Endothelial cell of umbilical vein (primary cell): ENCODE results near the gene CLASRP. TPM values are rescaled to one million over a fixed set of nuclear protein-coding genes. Genes with fewer than 3 reads are reported as not detected.

Source experiments
- BruUV-seq: library from RNA; stranded (reverse); fragments of 400-500 nt; replicated peaks from 2 replicates; lab custom pipeline; 2021; lab: Mats Ljungman, UMichigan
- CTCF ChIA-PET: fragments of 300-600, 350-600 bp; sonication (Branson Sonifier 250); formaldehyde crosslinking; loops from one replicate; lab custom pipeline; 2021; ENCODE audit warnings: antibody characterized with exemption, inconsistent platforms; lab: Charles Lee
- POLR2A ChIA-PET: fragments of 300-600, 350-600 bp; sonication (Branson Sonifier 250); formaldehyde crosslinking; loops from one replicate; lab custom pipeline; 2021; ENCODE audit warnings: antibody characterized with exemption, inconsistent platforms; lab: Charles Lee
- DNase-seq: peaks from one replicate; pipeline ENCODE4 v3.0.0-alpha.2; 2011; ENCODE audit warnings: low read depth, low spot score
- FAIRE-seq: peaks from 2 replicates; lab custom pipeline; 2011; peaks lifted over from hg19 to GRCh38; lab: Jason Lieb, UNC
- H2AFZ ChIP-seq: 2 replicates; pipeline ENCODE4 v1.6.0; 2012; ENCODE audit warnings: low read depth, low read length, control low read depth, inconsistent platforms
- H3K27ac ChIP-seq: 2 replicates; pipeline ENCODE4 v1.5.1; 2011; ENCODE audit warnings: low read depth, mild to moderate bottlenecking, control low read depth, low read length, moderate library complexity; ENCODE audit not compliant: insufficient read depth
- H3K27me3 ChIP-seq, 2 experiments: 2 replicates each; pipeline versions ENCODE4 v1.6.0 to v1.6.1; 2011; ENCODE audit warnings: low read length in 2 of 2, mixed read lengths in 1 of 2; ENCODE audit not compliant: control insufficient read depth in 2 of 2, insufficient read depth in 2 of 2
- H3K36me3 ChIP-seq, 2 experiments: 2 replicates in 1 of 2; 3 replicates in 1 of 2; pipeline ENCODE4 v1.5.1; 2011; ENCODE audit warnings: low read length in 2 of 2, mild to moderate bottlenecking in 1 of 2, moderate library complexity in 1 of 2; ENCODE audit not compliant: control insufficient read depth in 2 of 2, insufficient read depth in 2 of 2; ENCODE audit errors: extremely low read depth in 1 of 2
- H3K4me1 ChIP-seq: 3 replicates; pipeline ENCODE4 v1.5.1; 2011; ENCODE audit warnings: mild to moderate bottlenecking, low read length; ENCODE audit not compliant: control insufficient read depth, insufficient read depth; ENCODE audit errors: extremely low read depth
- H3K4me2 ChIP-seq: 2 replicates; pipeline ENCODE4 v1.6.1; 2011; ENCODE audit warnings: low read length, control low read depth, mixed read lengths; ENCODE audit not compliant: insufficient read depth
- H3K4me3 ChIP-seq, 3 experiments: fragments of 200-600 bp in 1 of 3; sonication (generic), shearing (Covaris generic) in 1 of 3; replicated peaks in 1 of 3; 2 replicates each; pipeline ENCODE4 v1.5.1; 2011 to 2016; ENCODE audit warnings: control low read depth in 3 of 3, low read length in 3 of 3, mild to moderate bottlenecking in 2 of 3, inconsistent platforms in 1 of 3, low read depth in 1 of 3, moderate library complexity in 1 of 3; ENCODE audit not compliant: insufficient read depth in 1 of 3
- H3K79me2 ChIP-seq: 2 replicates; pipeline ENCODE4 v1.6.0; 2012; ENCODE audit warnings: low read length, inconsistent platforms; ENCODE audit not compliant: control insufficient read depth, insufficient read depth
- H3K9ac ChIP-seq: replicated peaks from 2 replicates; pipeline ENCODE3; 2011; ENCODE audit warnings: low read length, control low read depth; ENCODE audit not compliant: insufficient read depth; ENCODE audit errors: extremely low read depth
- H3K9me1 ChIP-seq: replicated peaks from 3 replicates; pipeline ENCODE4 v1.6.0; 2011; ENCODE audit warnings: mild to moderate bottlenecking, low read length; ENCODE audit not compliant: control insufficient read depth, insufficient read depth; ENCODE audit errors: extremely low read depth
- H3K9me3 ChIP-seq: replicated peaks from 2 replicates; pipeline ENCODE4 v1.5.1; 2012; ENCODE audit warnings: low read length, inconsistent platforms; ENCODE audit not compliant: control insufficient read depth, insufficient read depth
- H4K20me1 ChIP-seq: replicated peaks from 2 replicates; pipeline ENCODE3; 2011; ENCODE audit warnings: mild to moderate bottlenecking, low read length; ENCODE audit not compliant: control insufficient read depth, insufficient read depth; ENCODE audit errors: extremely low read depth
- EZH2 ChIP-seq: IDR thresholded peaks from 2 replicates; pipeline ENCODE4 v1.6.1; 2012; ENCODE audit warnings: borderline replicate concordance, low read depth, mild to moderate bottlenecking, moderate library complexity, low read length, inconsistent platforms; ENCODE audit not compliant: severe bottlenecking
- FOS ChIP-seq: IDR thresholded peaks from 2 replicates; pipeline ENCODE4 v1.6.1; 2011; ENCODE audit warnings: mild to moderate bottlenecking, low read length, moderate library complexity, borderline replicate concordance; ENCODE audit not compliant: insufficient read depth
- GATA2 ChIP-seq: IDR thresholded peaks from 2 replicates; pipeline ENCODE4 v1.7.0; 2011; ENCODE audit warnings: low read depth, mild to moderate bottlenecking, moderate library complexity, mixed read lengths, low read length; ENCODE audit not compliant: insufficient read length, insufficient read depth
- JUN ChIP-seq: IDR thresholded peaks from 2 replicates; pipeline ENCODE4 v1.6.1; 2011; ENCODE audit warnings: borderline replicate concordance, low read depth; ENCODE audit not compliant: insufficient read length, insufficient read depth
- MAX ChIP-seq: IDR thresholded peaks from 2 replicates; pipeline ENCODE4 v1.6.1; 2011; ENCODE audit not compliant: insufficient read depth, insufficient read length
- MYC ChIP-seq: IDR thresholded peaks from one replicate; pipeline ENCODE4 v1.6.1; 2011; ENCODE audit warnings: mild to moderate bottlenecking, low read depth, low read length
- POLR2A ChIP-seq: IDR thresholded peaks from 2 replicates; pipeline ENCODE4 v1.6.1; 2012; ENCODE audit warnings: low read depth, mild to moderate bottlenecking, control low read depth, low read length
- POLR2AphosphoS5 ChIP-seq: IDR thresholded peaks from 2 replicates; pipeline ENCODE4 v1.6.1; 2012; ENCODE audit warnings: low read depth, mild to moderate bottlenecking, control low read depth, low read length, moderate library complexity; ENCODE audit not compliant: insufficient read depth
- dilution Hi-C: fragments of 300-500 bp; cut with MboI; formaldehyde crosslinking; loops from one replicate; pipeline ENCODE4 v1.15.0; 2019; ENCODE audit warnings: low sequenced_read_pairs; ENCODE audit not compliant: extremely low pct_ligation_motif_present
- intact Hi-C: fragments of 100-400 bp; cut with micrococcal nuclease; formaldehyde crosslinking; loops from one replicate; pipeline ENCODE4 v1.10.0; 2022
- polyA plus RNA-seq, 4 experiments: library from polyadenylated mRNA; depleted of rRNA in 3 of 4; stranded (reverse) in 3 of 4; unstranded in 1 of 4; fragments of >200 nt; gene quantifications; 2 replicates each; pipeline versions ENCODE4 v1.2.1 to v1.2.3, GENCODE V29; 2011 to 2012; ENCODE audit warnings: missing spikeins in 1 of 4
- total RNA-seq: library from RNA; stranded (reverse); gene quantifications from 2 replicates; pipeline ENCODE4 v1.2.3, GENCODE V29; 2021
- TF ChIP-seq, protein P1 (sequence below), 2 donors: IDR thresholded peaks; 1 replicate in 1 of 2; 2 replicates in 1 of 2; pipeline ENCODE4 v1.5.1; 2011; ENCODE audit warnings: low read length in 2 of 2, mild to moderate bottlenecking in 2 of 2, moderate library complexity in 2 of 2, control low read depth in 1 of 2, inconsistent platforms in 1 of 2, low read depth in 1 of 2; ENCODE audit not compliant: insufficient read depth in 1 of 2; ENCODE audit errors: extremely low read depth in 1 of 2

CLASRP gene
- total and polyA plus RNA-seq, 2 donors (not counting 3 experiments of a cell fraction or from before 2014, with no cell fraction given): 40.7 to 70.7 TPM

GRCh38 chr19:45100846-45101252 is 62.0 kb downstream of the CLASRP start:
- Histone ChIP-seq H3K79me2 (peaks cover 96% of the 10 kb centered on the region), H3K4me3 (no peak overlapping the region), H3K36me3 (no peaks in the 10 kb centered on the region), H3K4me2 (no peak overlapping the region), H3K4me1 (peaks cover 17% of the 10 kb centered on the region), H3K9ac (no peak overlapping the region), H3K9me3 (no peaks in the 10 kb centered on the region), H4K20me1 (no peaks in the 10 kb centered on the region), H3K27ac (no peak overlapping the region), H3K27me3 (no peaks in the 10 kb centered on the region), H2AFZ (no peak overlapping the region), H3K9me1 (no peaks in the 10 kb centered on the region)
- intact Hi-C loops: no loop called here
- dilution Hi-C loops: no loop called here
- CTCF ChIA-PET: interaction anchor here (3.6 kb wide), 1 partner anchor 9 kb away, joined by 14 read pairs; the partner anchor contains the start of gene PPP1R37
- BruUV-seq: no TSS peak
- no peak for FAIRE-seq
- POLR2A ChIA-PET: no interaction called here
- DNase-seq: no peak
- TF ChIP-seq POLR2AphosphoS5 (no peak), MAX (no peak), GATA2 (no peak), POLR2A (no peak), MYC (no peak), EZH2 (no peak), JUN (no peak), FOS (no peak)
- TF ChIP-seq, protein P1, sequence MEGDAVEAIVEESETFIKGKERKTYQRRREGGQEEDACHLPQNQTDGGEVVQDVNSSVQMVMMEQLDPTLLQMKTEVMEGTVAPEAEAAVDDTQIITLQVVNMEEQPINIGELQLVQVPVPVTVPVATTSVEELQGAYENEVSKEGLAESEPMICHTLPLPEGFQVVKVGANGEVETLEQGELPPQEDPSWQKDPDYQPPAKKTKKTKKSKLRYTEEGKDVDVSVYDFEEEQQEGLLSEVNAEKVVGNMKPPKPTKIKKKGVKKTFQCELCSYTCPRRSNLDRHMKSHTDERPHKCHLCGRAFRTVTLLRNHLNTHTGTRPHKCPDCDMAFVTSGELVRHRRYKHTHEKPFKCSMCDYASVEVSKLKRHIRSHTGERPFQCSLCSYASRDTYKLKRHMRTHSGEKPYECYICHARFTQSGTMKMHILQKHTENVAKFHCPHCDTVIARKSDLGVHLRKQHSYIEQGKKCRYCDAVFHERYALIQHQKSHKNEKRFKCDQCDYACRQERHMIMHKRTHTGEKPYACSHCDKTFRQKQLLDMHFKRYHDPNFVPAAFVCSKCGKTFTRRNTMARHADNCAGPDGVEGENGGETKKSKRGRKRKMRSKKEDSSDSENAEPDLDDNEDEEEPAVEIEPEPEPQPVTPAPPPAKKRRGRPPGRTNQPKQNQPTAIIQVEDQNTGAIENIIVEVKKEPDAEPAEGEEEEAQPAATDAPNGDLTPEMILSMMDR (IDR thresholded peaks at IDR 0.05; ENCODE audit: extremely low read depth in 1 of 2, insufficient read depth in 1 of 2, low read depth in 1 of 2, low read length in 2 of 2): no peak
